ENCODE data around the gene CPZ. TPM values are rescaled to one million over a fixed set of nuclear protein-coding genes. Genes with fewer than 3 reads are reported as not detected.

CPZ gene
- total RNA-seq, 3 donors from 2014 or later: 2.9 to 13.4 (median 7.5) TPM

- Histone ChIP-seq H3K27ac (no peak overlapping the region), H3K27me3 (peaks cover 5 to 34% of the 10 kb centered on the region in 2 donors), H3K4me1 (no peaks in the 10 kb centered on the region), H3K36me3 (no peaks in the 10 kb centered on the region), H3K4me3 (no peak overlapping the region), H3K9me3 (no peaks in the 10 kb centered on the region)
- intact Hi-C loops (cut with DNase I; ENCODE audit: low total_unique reads): loop anchor here (5.0 kb wide), 1 partner anchor 113 kb away; no protein-coding TSS in a partner anchor
- TF ChIP-seq CTCF (IDR thresholded peaks at IDR 0.05) (no peak), POLR2A (IDR thresholded peaks at IDR 0.05) (no peak), POLR2AphosphoS5 (IDR thresholded peaks at IDR 0.05) (no peak)
- no peak for DNase-seq (ENCODE audit: low spot score in 2 of 2)
Observed at GRCh38 chr4:8585186-8585585, 7.4 kb upstream of the CPZ start.

DNA sequence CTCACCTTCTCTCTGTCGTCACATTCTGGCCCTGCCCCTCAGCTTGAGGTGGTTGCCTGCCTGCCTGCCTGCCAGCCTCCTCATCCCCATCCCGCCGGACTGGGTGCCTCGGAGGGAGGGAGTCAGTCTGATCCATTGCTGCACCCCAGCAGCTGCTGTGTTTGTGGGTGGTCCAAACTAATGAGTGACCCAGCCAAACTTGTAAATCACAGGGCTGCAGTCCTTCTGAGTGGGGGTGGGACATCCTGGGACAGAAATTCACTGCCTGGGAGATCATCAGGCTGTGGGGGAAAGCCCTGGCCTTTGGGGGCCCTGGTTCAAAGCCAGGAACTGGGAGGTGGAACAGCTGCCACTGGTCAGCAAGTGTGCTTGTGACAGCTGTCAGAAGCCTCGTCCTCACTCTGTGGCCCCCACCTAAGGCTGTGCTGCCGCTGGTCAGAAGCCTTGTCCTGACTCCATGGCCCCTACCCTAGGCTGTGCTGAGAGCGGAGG is 6.8 kb upstream of the CPZ start:
- Histone ChIP-seq H3K4me3 (no peak overlapping the region), H3K36me3 (no peaks in the 10 kb centered on the region), H3K27ac (no peak overlapping the region), H3K27me3 (peaks cover 5 to 30% of the 10 kb centered on the region in 2 donors), H3K4me1 (no peaks in the 10 kb centered on the region), H3K9me3 (no peaks in the 10 kb centered on the region)
- intact Hi-C loops (cut with DNase I; ENCODE audit: low total_unique reads): loop anchor here (5.0 kb wide), 1 partner anchor 113 kb away; no protein-coding TSS in a partner anchor
- TF ChIP-seq POLR2A (IDR thresholded peaks at IDR 0.05) (no peak), POLR2AphosphoS5 (IDR thresholded peaks at IDR 0.05) (no peak), CTCF (IDR thresholded peaks at IDR 0.05) (no peak)
- DNase-seq (ENCODE audit: low spot score in 2 of 2): no peak

DNA sequence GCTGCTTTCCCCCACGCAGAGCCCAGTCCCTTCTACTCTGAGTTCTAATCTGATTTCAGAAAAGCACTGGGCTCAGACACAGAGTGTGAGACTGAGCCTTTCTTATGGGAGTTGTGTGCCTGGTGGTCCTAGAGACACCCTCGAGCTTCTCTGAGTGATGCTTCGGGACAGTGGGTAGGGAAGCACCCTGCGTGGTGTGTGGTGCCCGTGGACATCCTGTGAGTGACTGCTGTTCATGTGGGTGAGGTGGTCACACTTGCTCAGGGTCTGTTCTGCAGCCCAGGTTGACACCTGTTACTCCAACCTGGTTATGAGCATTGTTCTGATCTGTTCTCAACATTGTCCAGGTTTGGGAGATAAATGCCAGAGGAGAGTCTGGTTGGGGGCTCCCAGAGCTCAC is 6.3 kb upstream of the CPZ start:
- no peak for DNase-seq (ENCODE audit: low spot score in 2 of 2)
- Histone ChIP-seq H3K4me1 (no peaks in the 10 kb centered on the region), H3K27me3 (peaks cover 3 to 29% of the 10 kb centered on the region in 2 donors), H3K36me3 (no peaks in the 10 kb centered on the region), H3K9me3 (no peaks in the 10 kb centered on the region), H3K4me3 (no peak overlapping the region), H3K27ac (no peak overlapping the region)
- intact Hi-C loops (cut with DNase I; ENCODE audit: low total_unique reads): loop anchor here (5.0 kb wide), 1 partner anchor 114 kb away; no protein-coding TSS in a partner anchor
- TF ChIP-seq CTCF (IDR thresholded peaks at IDR 0.05) (no peak), POLR2AphosphoS5 (IDR thresholded peaks at IDR 0.05) (no peak), POLR2A (IDR thresholded peaks at IDR 0.05) (no peak)

DNA sequence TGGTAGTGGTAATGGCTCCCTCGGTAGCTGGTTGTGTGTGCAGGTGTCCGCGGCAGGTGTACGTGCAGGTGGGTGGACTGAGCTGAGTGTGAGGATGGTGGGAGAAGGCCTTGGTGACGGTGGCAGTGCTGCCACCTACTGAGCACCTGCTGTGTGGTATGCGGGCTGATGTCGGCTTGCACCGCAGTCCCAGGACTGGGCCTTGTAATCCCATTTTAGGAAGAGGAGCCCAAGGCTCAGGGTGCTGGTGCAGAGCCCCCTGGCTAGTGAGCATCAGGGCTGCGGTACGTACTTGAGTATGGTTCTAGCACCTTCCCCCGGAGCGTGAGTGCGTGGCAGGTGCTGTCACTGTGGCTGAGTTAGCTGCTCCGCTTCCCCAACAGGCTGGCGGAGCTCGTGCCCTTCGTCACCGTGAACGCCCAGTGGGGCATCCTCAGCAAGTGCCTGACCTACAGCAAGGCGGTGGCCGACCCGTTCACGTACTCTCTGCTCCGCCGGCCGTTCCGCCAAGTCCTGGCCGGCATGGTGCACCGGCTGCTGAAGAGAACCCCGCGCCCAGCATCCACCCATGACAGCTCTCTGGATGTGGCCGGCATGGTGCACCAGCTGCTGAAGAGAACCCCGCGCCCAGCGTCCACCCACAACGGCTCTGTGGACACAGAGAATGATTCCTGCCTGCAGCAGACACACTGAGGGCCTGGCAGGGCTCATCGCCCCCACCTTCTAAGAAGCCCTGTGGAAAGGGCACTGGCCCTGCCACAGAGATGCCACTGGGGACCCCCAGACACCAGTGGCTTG is 5.7 kb upstream of the CPZ start:
- no peak for DNase-seq (ENCODE audit: low spot score in 2 of 2)
- TF ChIP-seq POLR2AphosphoS5 (IDR thresholded peaks at IDR 0.05): no peak
- no peak for TF ChIP-seq POLR2A (IDR thresholded peaks at IDR 0.05)
- peaks cover 0 to 26% of the 10 kb centered on the region in 2 donors for H3K27me3 ChIP-seq
- no peak overlapping the region for H3K4me3 ChIP-seq
- intact Hi-C loops (cut with DNase I; ENCODE audit: low total_unique reads): loop anchor here (5.0 kb wide), 1 partner anchor 115 kb away; no protein-coding TSS in a partner anchor
- no peaks in the 10 kb centered on the region for H3K4me1 ChIP-seq
- no peaks in the 10 kb centered on the region for H3K36me3 ChIP-seq
- no peak overlapping the region for H3K27ac ChIP-seq
- no peaks in the 10 kb centered on the region for H3K9me3 ChIP-seq

GRCh38 chr4:8587469-8588195 is 4.9 kb upstream of the CPZ start:
- DNase-seq (ENCODE audit: low spot score in 2 of 2): no peak
- H3K27me3 ChIP-seq: peaks cover 0 to 27% of the 10 kb centered on the region in 2 donors
- intact Hi-C loops (cut with DNase I; ENCODE audit: low total_unique reads): loop anchor here (5.0 kb wide), 1 partner anchor 115 kb away; no protein-coding TSS in a partner anchor

More at GRCh38 chr4:8587469-8588195, 4.9 kb upstream of the CPZ start:
- no peak overlapping the region for H3K27ac ChIP-seq
- H3K4me1 ChIP-seq: no peaks in the 10 kb centered on the region
- H3K4me3 ChIP-seq: no peak overlapping the region
- no peaks in the 10 kb centered on the region for H3K36me3 ChIP-seq
- H3K9me3 ChIP-seq: no peaks in the 10 kb centered on the region
- TF ChIP-seq POLR2AphosphoS5 (IDR thresholded peaks at IDR 0.05) (no peak), POLR2A (IDR thresholded peaks at IDR 0.05) (no peak), CTCF (IDR thresholded peaks at IDR 0.05) (no peak)

Data from breast epithelium (tissue), 4 donors.